Measurements from ENCODE around the gene FBXW5.

- TF ChIP-seq POLR2A (IDR thresholded peaks at IDR 0.05; ENCODE audit: low read depth, low read length) = no peak
- no peak for TF ChIP-seq SPI1 (IDR thresholded peaks at IDR 0.05; ENCODE audit: low read depth, low read length)
Measured at GRCh38 chr9:136936645-136937170, 7.8 kb downstream of the FBXW5 start.

Measured in GM12891 (cell line).